GM19372 (cell line): ENCODE data around the gene ZNF584.
A peak's percentile ranks its signal among the peaks of the same experiment; 100 is the strongest.

ENCODE experiments used
- ATAC-seq: cut with Tn5 transposase; IDR thresholded peaks from one replicate; pipeline ENCODE4 v1.9.1; 2021; ENCODE audit warnings: mild to moderate bottlenecking, low read depth, moderate library complexity; ENCODE audit not compliant: unreplicated experiment

The ZNF584 gene

GRCh38 chr19:58453743-58454142, 45.3 kb downstream of the ZNF584 start:
- no peak for ATAC-seq

DNA sequence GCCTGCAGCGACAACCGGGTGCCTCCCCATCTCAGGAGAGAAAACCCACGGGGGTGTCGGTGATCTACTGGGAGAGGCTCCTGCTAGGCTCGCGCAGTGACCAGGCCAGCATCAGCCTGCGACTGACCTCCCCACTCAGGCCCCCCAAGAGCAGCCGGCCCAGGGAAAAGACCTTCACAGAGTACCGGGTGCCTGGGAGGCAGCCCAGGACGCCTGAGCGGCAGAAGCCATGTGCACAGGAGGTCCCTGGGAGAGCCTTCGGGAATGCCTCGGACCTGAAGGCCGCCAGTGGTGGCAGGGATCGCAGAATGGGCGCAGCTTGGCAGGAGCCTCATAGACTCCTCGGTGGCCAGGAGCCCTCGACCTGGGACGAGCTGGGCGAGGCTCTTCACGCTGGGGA, 46.9 kb downstream of the ZNF584 start:
- no peak for ATAC-seq

DNA sequence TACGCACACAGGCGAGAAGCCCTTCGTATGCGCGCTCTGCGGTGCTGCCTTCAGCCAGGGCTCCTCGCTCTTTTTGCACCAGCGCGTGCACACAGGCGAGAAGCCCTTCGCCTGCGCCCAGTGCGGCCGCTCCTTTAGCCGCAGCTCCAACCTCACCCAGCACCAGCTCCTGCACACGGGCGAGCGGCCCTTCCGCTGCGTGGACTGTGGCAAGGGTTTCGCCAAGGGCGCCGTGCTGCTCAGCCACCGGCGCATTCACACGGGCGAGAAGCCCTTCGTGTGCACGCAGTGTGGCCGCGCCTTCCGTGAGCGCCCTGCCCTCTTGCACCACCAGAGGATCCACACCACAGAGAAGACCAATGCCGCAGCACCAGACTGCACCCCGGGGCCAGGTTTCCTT, 47.7 kb downstream of the ZNF584 start:
- ATAC-seq = no peak

- ATAC-seq = no peak
Measured at GRCh38 chr19:58460039-58460438, 51.6 kb downstream of the ZNF584 start.

DNA sequence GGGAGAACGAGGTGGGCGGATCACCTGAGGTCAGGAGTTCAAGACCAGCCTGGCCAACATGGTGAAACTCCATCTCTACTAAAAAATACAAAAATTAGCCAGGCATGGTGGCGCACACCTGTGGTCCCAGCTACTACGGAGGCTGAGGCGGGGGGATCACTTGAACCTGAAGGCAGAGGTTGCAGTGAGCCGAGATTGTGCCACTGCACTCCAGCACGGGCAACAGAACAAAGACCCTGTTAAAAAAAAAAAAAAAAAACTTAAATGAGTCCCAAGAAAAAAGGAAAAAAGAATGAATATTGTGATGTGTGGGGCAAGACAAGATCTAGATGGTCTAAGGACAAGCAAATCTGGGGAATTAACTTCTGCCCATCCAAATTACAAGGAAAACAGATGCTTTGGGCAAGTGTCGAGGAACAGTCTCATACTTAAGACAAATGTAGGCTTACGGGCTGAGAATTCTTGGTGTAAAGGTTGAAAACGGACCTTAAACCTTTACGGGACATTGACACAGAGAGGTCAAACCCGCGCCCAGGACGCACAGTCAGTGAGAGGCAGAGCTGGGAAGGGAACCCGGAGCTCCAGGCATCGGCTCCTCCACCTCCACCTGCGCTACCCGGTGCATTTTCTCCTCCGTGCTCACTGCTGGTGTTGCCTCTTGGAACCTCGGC, 57.8 kb downstream of the ZNF584 start:
- peak; percentile 19 for ATAC-seq

- peak; percentile 91 for ATAC-seq
Measured at GRCh38 chr19:58466760-58467589, 58.5 kb downstream of the ZNF584 start, which contains the start of gene ZNF324. Gene ZNF324 (plus strand): TSS chr19:58467080. CDS start chr19:58469186, 2,106 bp downstream.
